ENCODE results near the gene FKBP15. TPM values are rescaled to one million over a fixed set of nuclear protein-coding genes. Genes with fewer than 3 reads are reported as not detected.

Gene FKBP15
- polyA plus RNA-seq, 1 of the 3 experiments (the other 2 are of a cell fraction) = 13.9 TPM

GRCh38 chr9:113205861-113206260, 15.2 kb downstream of the FKBP15 start:
- H3K79me2 ChIP-seq (ENCODE audit: insufficient read depth) = no peaks in the 10 kb centered on the region
- H3K27me3 ChIP-seq (ENCODE audit: insufficient read depth) = no peaks in the 10 kb centered on the region
- H4K20me1 ChIP-seq (ENCODE audit: insufficient read depth) = no peaks in the 10 kb centered on the region
- no peak overlapping the region for H3K4me3 ChIP-seq (ENCODE audit: low read depth in 2 of 2, low read length in 1 of 2)
- no peak for DNase-seq
- ChIA-PET CTCF (no interaction called here), POLR2A (no interaction called here)
- no peaks in the 10 kb centered on the region for H3F3A ChIP-seq (replicated peaks; ENCODE audit: insufficient read depth)
- H3K27ac ChIP-seq (ENCODE audit: low read depth in 2 of 2, low read length in 1 of 2) = no peak overlapping the region
- TF ChIP-seq RXRA (IDR thresholded peaks at IDR 0.05; ENCODE audit: borderline replicate concordance, low read depth) = no peak
- no peak for TF ChIP-seq CHD2 (IDR thresholded peaks at IDR 0.05; ENCODE audit: low read length, partially characterized antibody)
- no peak for TF ChIP-seq RCOR1 (IDR thresholded peaks at IDR 0.05; ENCODE audit: low read length)
- no peak for TF ChIP-seq RAD21 (IDR thresholded peaks at IDR 0.05; ENCODE audit: low read length)
- TF ChIP-seq MXI1 (IDR thresholded peaks at IDR 0.05; ENCODE audit: low read depth, low read length) = no peak
- no peak for TF ChIP-seq NFIC (IDR thresholded peaks at IDR 0.05; ENCODE audit: borderline replicate concordance)
- TF ChIP-seq ELF1 (IDR thresholded peaks at IDR 0.05) = no peak
- TF ChIP-seq, protein P1, sequence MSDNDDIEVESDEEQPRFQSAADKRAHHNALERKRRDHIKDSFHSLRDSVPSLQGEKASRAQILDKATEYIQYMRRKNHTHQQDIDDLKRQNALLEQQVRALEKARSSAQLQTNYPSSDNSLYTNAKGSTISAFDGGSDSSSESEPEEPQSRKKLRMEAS (IDR thresholded peaks at IDR 0.05; ENCODE audit: low read depth) = no peak
- TF ChIP-seq, protein P2, sequence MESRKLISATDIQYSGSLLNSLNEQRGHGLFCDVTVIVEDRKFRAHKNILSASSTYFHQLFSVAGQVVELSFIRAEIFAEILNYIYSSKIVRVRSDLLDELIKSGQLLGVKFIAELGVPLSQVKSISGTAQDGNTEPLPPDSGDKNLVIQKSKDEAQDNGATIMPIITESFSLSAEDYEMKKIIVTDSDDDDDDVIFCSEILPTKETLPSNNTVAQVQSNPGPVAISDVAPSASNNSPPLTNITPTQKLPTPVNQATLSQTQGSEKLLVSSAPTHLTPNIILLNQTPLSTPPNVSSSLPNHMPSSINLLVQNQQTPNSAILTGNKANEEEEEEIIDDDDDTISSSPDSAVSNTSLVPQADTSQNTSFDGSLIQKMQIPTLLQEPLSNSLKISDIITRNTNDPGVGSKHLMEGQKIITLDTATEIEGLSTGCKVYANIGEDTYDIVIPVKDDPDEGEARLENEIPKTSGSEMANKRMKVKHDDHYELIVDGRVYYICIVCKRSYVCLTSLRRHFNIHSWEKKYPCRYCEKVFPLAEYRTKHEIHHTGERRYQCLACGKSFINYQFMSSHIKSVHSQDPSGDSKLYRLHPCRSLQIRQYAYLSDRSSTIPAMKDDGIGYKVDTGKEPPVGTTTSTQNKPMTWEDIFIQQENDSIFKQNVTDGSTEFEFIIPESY (IDR thresholded peaks at IDR 0.05; ENCODE audit: borderline replicate concordance, low read depth) = no peak
- no peak for TF ChIP-seq GATA2 (CRISPR knock-in tag; IDR thresholded peaks at IDR 0.05)
- no peak for TF ChIP-seq FOXJ3 (CRISPR knock-in tag; IDR thresholded peaks at IDR 0.05)
- H3K9me3 ChIP-seq = no peaks in the 10 kb centered on the region
- no peak overlapping the region for H3K9ac ChIP-seq
- WGBS (ENCODE audit: low lambda C conversion rate) = 97% methylated on average over 1 of the region's 1 CpG
- no peaks in the 10 kb centered on the region for H3K4me1 ChIP-seq (ENCODE audit: control insufficient read depth in 1 of 2, insufficient read depth in 2 of 2, low read depth in 1 of 2, low read length in 1 of 2)
- no peak overlapping the region for H3K4me2 ChIP-seq
- no peaks in the 10 kb centered on the region for H3K9me2 ChIP-seq
- H3K36me3 ChIP-seq (replicated peaks in 1 of 2; ENCODE audit: control insufficient read depth in 1 of 2, insufficient read depth in 2 of 2, low read length in 1 of 2) = peaks cover 41 to 60% of the 10 kb centered on the region in 2 experiments
- no peak overlapping the region for H2AFZ ChIP-seq (ENCODE audit: low read depth)

- Histone ChIP-seq H3K27me3 (ENCODE audit: insufficient read depth) (no peaks in the 10 kb centered on the region), H3K27ac (ENCODE audit: low read depth in 2 of 2, low read length in 1 of 2) (no peak overlapping the region), H3K4me3 (ENCODE audit: low read depth in 2 of 2, low read length in 1 of 2) (no peak overlapping the region), H3K9me2 (no peaks in the 10 kb centered on the region), H3K9me3 (no peaks in the 10 kb centered on the region), H3K9ac (no peak overlapping the region), H3K4me2 (no peak overlapping the region), H4K20me1 (ENCODE audit: insufficient read depth) (no peaks in the 10 kb centered on the region), H2AFZ (ENCODE audit: low read depth) (no peak overlapping the region), H3K4me1 (ENCODE audit: control insufficient read depth in 1 of 2, insufficient read depth in 2 of 2, low read depth in 1 of 2, low read length in 1 of 2) (no peaks in the 10 kb centered on the region), H3K79me2 (ENCODE audit: insufficient read depth) (no peaks in the 10 kb centered on the region), H3K36me3 (replicated peaks in 1 of 2; ENCODE audit: control insufficient read depth in 1 of 2, insufficient read depth in 2 of 2, low read length in 1 of 2) (peaks cover 41 to 60% of the 10 kb centered on the region in 2 experiments), H3F3A (replicated peaks; ENCODE audit: insufficient read depth) (no peaks in the 10 kb centered on the region)
- ChIA-PET POLR2A (no interaction called here), CTCF (no interaction called here)
- DNase-seq = no peak
- no peak for TF ChIP-seq ELF1 (IDR thresholded peaks at IDR 0.05)
- no peak for TF ChIP-seq YY1 (IDR thresholded peaks at IDR 0.05; ENCODE audit: low read depth)
- TF ChIP-seq, protein P1 (IDR thresholded peaks at IDR 0.05; ENCODE audit: low read depth) = no peak
- no peak for TF ChIP-seq EZH2phosphoT487 (IDR thresholded peaks at IDR 0.05; ENCODE audit: borderline replicate concordance, low read depth)
- no peak for TF ChIP-seq NRF1 (IDR thresholded peaks at IDR 0.05; ENCODE audit: low read depth, low read length)
- 95% methylated on average over 2 of the region's 2 CpGs for WGBS (ENCODE audit: low lambda C conversion rate)
Measured at GRCh38 chr9:113205432-113205831, 15.6 kb downstream of the FKBP15 start.

Data from SK-N-SH (cell line).